Stimulated activated CD4-positive, alpha-beta T cell treated with anti-CD3 and anti-CD28 coated beads, Interleukin-12 subunit alpha, Interleukin-12 subunit beta, amount 100 ng/mL, for 4 hours (primary cell): Measurements from ENCODE around the gene B4GALT5.
A peak's percentile ranks its signal among the peaks of the same experiment; 100 is the strongest.
"Not testable (repeated sequence)": the region's sequence is repeated elsewhere in the genome, so short reads cannot be mapped to it uniquely, and the experiment has no call there.

Source experiments
- DNase-seq: peaks from one replicate; pipeline ENCODE4 v3.0.0-alpha.2; 2020

B4GALT5 gene

GRCh38 chr20:49677777-49678758 is 35.6 kb downstream of the B4GALT5 start:
- no peak for DNase-seq

GRCh38 chr20:49676581-49677291 is 36.9 kb downstream of the B4GALT5 start:
- no peak for DNase-seq

- DNase-seq, result no peak
Observed at GRCh38 chr20:49675368-49676151, 38.1 kb downstream of the B4GALT5 start.

- DNase-seq, result no peak
Observed at GRCh38 chr20:49674383-49675352, 39.0 kb downstream of the B4GALT5 start.

- no peak for DNase-seq
Observed at GRCh38 chr20:49672096-49672664, 41.5 kb downstream of the B4GALT5 start.

GRCh38 chr20:49671433-49671832 is 42.2 kb downstream of the B4GALT5 start:
- DNase-seq, result no peak

GRCh38 chr20:49669601-49670189 is 44.0 kb downstream of the B4GALT5 start:
- no peak for DNase-seq

GRCh38 chr20:49668878-49669195 is 44.8 kb downstream of the B4GALT5 start:
- DNase-seq, result not testable (repeated sequence)

- peak; percentile 30 for DNase-seq
Observed at GRCh38 chr20:49668181-49668877, 45.3 kb downstream of the B4GALT5 start.

GRCh38 chr20:49666911-49667310 is 46.8 kb downstream of the B4GALT5 start:
- no peak for DNase-seq

- DNase-seq, result no peak
Observed at GRCh38 chr20:49665796-49666195, 47.9 kb downstream of the B4GALT5 start.

- no peak for DNase-seq
Observed at GRCh38 chr20:49664612-49665313, 48.9 kb downstream of the B4GALT5 start.

GRCh38 chr20:49663112-49663511 is 50.6 kb downstream of the B4GALT5 start:
- DNase-seq, result no peak

- DNase-seq, result no peak
Observed at GRCh38 chr20:49661560-49662329, 51.9 kb downstream of the B4GALT5 start.

- no peak for DNase-seq
Observed at GRCh38 chr20:49660912-49661311, 52.8 kb downstream of the B4GALT5 start.

- no peak for DNase-seq
Observed at GRCh38 chr20:49659056-49659455, 54.6 kb downstream of the B4GALT5 start.

GRCh38 chr20:49658508-49658907 is 55.2 kb downstream of the B4GALT5 start:
- DNase-seq, result no peak

GRCh38 chr20:49657118-49657901 is 56.4 kb downstream of the B4GALT5 start:
- no peak for DNase-seq
